ENCODE data around the gene MAP4K5.

- TF ChIP-seq GATA2 (IDR thresholded peaks at IDR 0.05; ENCODE audit: low read depth, low read length) (no peak), GATA3 (IDR thresholded peaks at IDR 0.05; ENCODE audit: low read depth, low read length) (no peak)
Observed at GRCh38 chr14:50389668-50390441, 142.5 kb downstream of the MAP4K5 start.

All from SH-SY5Y (cell line).